Fibroblast of lung (primary cell): ENCODE results near the gene RRP36. TPM values are rescaled to one million over a fixed set of nuclear protein-coding genes. Genes with fewer than 3 reads are reported as not detected.

Experiments
- DNase-seq, 2 donors: peaks; one replicate each; pipeline versions ENCODE4 v3.0.0 to v3.0.0-alpha.2; 2010; ENCODE audit warnings: low read depth in 2 of 2
- H2AFZ ChIP-seq: 2 replicates; pipeline ENCODE4 v1.5.1; 2012; ENCODE audit warnings: low read length, control low read depth, inconsistent platforms
- H3K27ac ChIP-seq: 2 replicates; pipeline ENCODE4 v1.5.1; 2011; ENCODE audit warnings: low read length, control low read depth; ENCODE audit not compliant: insufficient read depth
- H3K27me3 ChIP-seq: 2 replicates; pipeline ENCODE4 v1.5.1; 2011; ENCODE audit warnings: mild to moderate bottlenecking, low read length; ENCODE audit not compliant: control insufficient read depth, insufficient read depth
- H3K36me3 ChIP-seq: 2 replicates; pipeline ENCODE4 v1.5.1; 2011; ENCODE audit warnings: low read length; ENCODE audit not compliant: control insufficient read depth, insufficient read depth
- H3K4me1 ChIP-seq: 2 replicates; pipeline ENCODE4 v1.5.1; 2011; ENCODE audit warnings: low read length; ENCODE audit not compliant: control insufficient read depth, insufficient read depth; ENCODE audit errors: extremely low read depth
- H3K4me2 ChIP-seq: 2 replicates; pipeline ENCODE4 v1.5.1; 2011; ENCODE audit warnings: low read length, control low read depth; ENCODE audit not compliant: insufficient read depth; ENCODE audit errors: extremely low read depth
- H3K4me3 ChIP-seq, 4 experiments: fragments of 200-600 bp in 1 of 4; sonication (generic) in 1 of 4; replicated peaks in 1 of 4; 2 replicates each; pipeline ENCODE4 v1.5.1; 2011 to 2016; ENCODE audit warnings: low read length in 4 of 4, low read depth in 3 of 4, mild to moderate bottlenecking in 3 of 4, control low read depth in 2 of 4, inconsistent platforms in 1 of 4, mixed read lengths in 1 of 4; ENCODE audit not compliant: insufficient read depth in 1 of 4; ENCODE audit errors: control extremely low read depth in 1 of 4
- H3K79me2 ChIP-seq: 2 replicates; pipeline ENCODE4 v1.5.1; 2012; ENCODE audit warnings: mild to moderate bottlenecking, low read length, inconsistent platforms; ENCODE audit not compliant: control insufficient read depth, insufficient read depth
- H3K9ac ChIP-seq: 2 replicates; pipeline ENCODE4 v1.5.1; 2011; ENCODE audit warnings: mild to moderate bottlenecking, low read length, control low read depth; ENCODE audit not compliant: insufficient read depth
- H3K9me3 ChIP-seq: 2 replicates; pipeline ENCODE4 v1.5.1; 2012; ENCODE audit warnings: low read depth, low read length; ENCODE audit not compliant: control insufficient read depth, insufficient read depth
- H4K20me1 ChIP-seq: 2 replicates; pipeline ENCODE4 v1.5.1; 2011; ENCODE audit warnings: low read length; ENCODE audit not compliant: control insufficient read depth, insufficient read depth; ENCODE audit errors: extremely low read depth
- CTCF ChIP-seq, 2 donors: IDR thresholded peaks in 1 of 2; conservative IDR thresholded peaks in 1 of 2; 1 replicate in 1 of 2; 2 replicates in 1 of 2; pipeline ENCODE4 v1.5.1; 2011 to 2012; ENCODE audit warnings: low read length in 2 of 2, control low read depth in 1 of 2, inconsistent platforms in 1 of 2, low read depth in 1 of 2, mild to moderate bottlenecking in 1 of 2
- EZH2 ChIP-seq: IDR thresholded peaks from 2 replicates; pipeline ENCODE4 v1.5.1; 2012; ENCODE audit warnings: low read length, control low read depth, mild to moderate bottlenecking; ENCODE audit errors: missing control alignments
- polyA plus RNA-seq, 2 donors: library from polyadenylated mRNA; depleted of rRNA in 1 of 2; stranded (reverse) in 1 of 2; unstranded in 1 of 2; fragments of >200 nt; gene quantifications; 2 replicates each; pipeline ENCODE4 v1.2.1, GENCODE V29; 2011 to 2012; ENCODE audit warnings: missing spikeins in 1 of 2
- total RNA-seq: library from RNA; depleted of rRNA; stranded (reverse); fragments of >200 nt; gene quantifications from 2 replicates; pipeline ENCODE4 v1.2.1, GENCODE V29; 2014

RRP36 gene
- total and polyA plus RNA-seq, 2 donors (not counting 1 experiment from before 2014, with no cell fraction given) = 73.0 to 88.0 TPM

GRCh38 chr6:43032326-43032725 lies 10.9 kb downstream of the RRP36 start:
- H3K4me1 ChIP-seq = no peaks in the 10 kb centered on the region
- no peak overlapping the region for H3K9ac ChIP-seq
- no peak overlapping the region for H3K27ac ChIP-seq
- H3K4me3 ChIP-seq = no peak overlapping the region
- H2AFZ ChIP-seq = no peak overlapping the region
- H4K20me1 ChIP-seq = no peaks in the 10 kb centered on the region
- peaks cover 12% of the 10 kb centered on the region for H3K36me3 ChIP-seq
- no peaks in the 10 kb centered on the region for H3K27me3 ChIP-seq
- H3K4me2 ChIP-seq = no peak overlapping the region
- no peaks in the 10 kb centered on the region for H3K9me3 ChIP-seq
- TF ChIP-seq CTCF (conservative IDR thresholded peaks at IDR 0.05 in 1 of 2, IDR thresholded peaks at IDR 0.05 in 1 of 2; ENCODE audit: low read depth in 1 of 2, low read length in 2 of 2) = no peak
- no peak for TF ChIP-seq EZH2
- H3K79me2 ChIP-seq = no peaks in the 10 kb centered on the region
- no peak for DNase-seq

- no peaks in the 10 kb centered on the region for H3K27me3 ChIP-seq
- no peak overlapping the region for H2AFZ ChIP-seq
- TF ChIP-seq CTCF (conservative IDR thresholded peaks at IDR 0.05 in 1 of 2, IDR thresholded peaks at IDR 0.05 in 1 of 2; ENCODE audit: low read depth in 1 of 2, low read length in 2 of 2) (no peak), EZH2 (no peak)
- peaks cover 18% of the 10 kb centered on the region for H3K36me3 ChIP-seq
- H3K4me2 ChIP-seq = no peak overlapping the region
- no peak for DNase-seq
- no peaks in the 10 kb centered on the region for H3K9me3 ChIP-seq
- H3K27ac ChIP-seq = no peak overlapping the region
- no peaks in the 10 kb centered on the region for H4K20me1 ChIP-seq
- no peak overlapping the region for H3K9ac ChIP-seq
- H3K79me2 ChIP-seq = no peaks in the 10 kb centered on the region
- no peak overlapping the region for H3K4me3 ChIP-seq
- H3K4me1 ChIP-seq = no peaks in the 10 kb centered on the region
Observed at GRCh38 chr6:43033496-43034189, 12.2 kb downstream of the RRP36 start.

GRCh38 chr6:43034190-43034525 lies 12.7 kb downstream of the RRP36 start:
- no peak for DNase-seq
- Histone ChIP-seq H3K9ac (no peak overlapping the region), H3K79me2 (no peaks in the 10 kb centered on the region), H4K20me1 (no peaks in the 10 kb centered on the region), H3K27me3 (no peaks in the 10 kb centered on the region), H3K36me3 (peaks cover 20% of the 10 kb centered on the region), H3K4me1 (no peaks in the 10 kb centered on the region), H3K4me3 (no peak overlapping the region), H2AFZ (no peak overlapping the region), H3K27ac (no peak overlapping the region), H3K4me2 (no peak overlapping the region), H3K9me3 (no peaks in the 10 kb centered on the region)
- no peak for TF ChIP-seq EZH2
- TF ChIP-seq CTCF (conservative IDR thresholded peaks at IDR 0.05 in 1 of 2, IDR thresholded peaks at IDR 0.05 in 1 of 2; ENCODE audit: low read depth in 1 of 2, low read length in 2 of 2) = no peak
